Motor neuron (in vitro differentiated cells): ENCODE measurements around the gene CEP70. TPM values are rescaled to one million over a fixed set of nuclear protein-coding genes. Genes with fewer than 3 reads are reported as not detected.
A peak's percentile ranks its signal among the peaks of the same experiment; 100 is the strongest.
"Not testable (repeated sequence)": the region's sequence is repeated elsewhere in the genome, so short reads cannot be mapped to it uniquely, and the experiment has no call there.

Source experiments
- ATAC-seq, 8 experiments: fragments of 200-7000 bp; cut with Tn5 transposase; replicated peaks in 6 of 8; 2 replicates each; pipeline ENCODE4 v1.8.0; 2021; ENCODE audit warnings: mild to moderate bottlenecking in 8 of 8, moderate library complexity in 8 of 8
- H3K27ac ChIP-seq, 2 donors: fragments of 250-450 bp; sonication (Bioruptor Pico); 2 replicates each; pipeline ENCODE4 v1.9.0; 2021; ENCODE audit warnings: antibody characterized with exemption in 2 of 2, mild to moderate bottlenecking in 2 of 2, moderate library complexity in 1 of 2
- H3K4me1 ChIP-seq, 2 donors: fragments of 250-450 bp; sonication (Bioruptor Pico); replicated peaks in 1 of 2; 2 replicates each; pipeline ENCODE4 v1.6.1; 2021; ENCODE audit warnings: antibody characterized with exemption in 2 of 2, mild to moderate bottlenecking in 2 of 2, moderate library complexity in 1 of 2
- H3K4me3 ChIP-seq, 5 donors: fragments of 250-450 bp; sonication (Bioruptor Pico); 2 replicates each; pipeline ENCODE4 v1.9.0; 2021; ENCODE audit warnings: antibody characterized with exemption in 5 of 5, mild to moderate bottlenecking in 5 of 5, moderate library complexity in 4 of 5
- WGBS, 10 experiments: fragments of 450-650 bp; shearing (Covaris generic); methylation state at CpG; one replicate each; pipeline ENCODE4 v1.0.0; 2022; 5-methylcytosine and 5-hydroxymethylcytosine counted together
- in situ Hi-C, 9 experiments: fragments of 400-800 bp; cut with MboI; loops; one replicate each; pipeline ENCODE4 v1.15.0; 2021; ENCODE audit warnings: low sequenced_read_pairs in 9 of 9, low pct_unique_long_range_greater_than_20kb in 2 of 9; ENCODE audit not compliant: unreplicated experiment in 9 of 9
- total RNA-seq, 8 experiments: library from RNA; unstranded; fragments of 300-600 nt; gene quantifications; 2 replicates each; pipeline versions ENCODE4 v1.2.3 to v1.2.4, GENCODE V29; 2022

CEP70 gene
- total RNA-seq, 8 experiments from 2014 or later: 12.2 to 53.3 (median 34.3) TPM

GRCh38 chr3:138608322-138609135 is 14.5 kb upstream of the CEP70 start, which contains the start of gene FAIM:
TSS of gene FAIM (plus strand) at chr3:138608771. CDS start at chr3:138619727, 10,956 bp downstream.
- Histone ChIP-seq H3K4me3 (peak within 1 kb of the TSS; percentile 45 to 83 (median 61)), H3K4me1 (peaks cover 5 to 10% of the 10 kb centered on the region in 2 donors), H3K27ac (peak within 1 kb of the TSS; percentile 90 to 94)
- in situ Hi-C loops: loop anchor here in 2 of 9 experiments (25.0 kb wide), 1 partner anchor 304 kb away; no protein-coding TSS in a partner anchor
- peak; percentile 81 to 91 (median 88) for ATAC-seq
- 0 to 100% (median 81%) methylated on average over 1 to 5 of the region's 68 CpGs; no CpG with 5 or more reads in 4 of the 10 experiments for WGBS, 10 experiments

- ATAC-seq, H3K4me1 ChIP-seq, H3K27ac ChIP-seq, H3K4me3 ChIP-seq: not testable (repeated sequence)
- in situ Hi-C loops: loop anchor here in 2 of 9 experiments (25.0 kb wide), 1 partner anchor 308 kb away; no protein-coding TSS in a partner anchor
- 87 to 100% (median 96%) methylated on average over 1 to 5 of the region's 5 CpGs; no CpG with 5 or more reads in 3 of the 10 experiments for WGBS, 10 experiments
These were observed 10.1 kb upstream of the CEP70 start for GRCh38 chr3:138604106-138604595.

GRCh38 chr3:138601661-138602060 is 7.6 kb upstream of the CEP70 start:
- H3K27ac ChIP-seq, ATAC-seq, H3K4me1 ChIP-seq, H3K4me3 ChIP-seq: not testable (repeated sequence)
- in situ Hi-C loops: loop anchor here in 2 of 9 experiments (25.0 kb wide), 1 partner anchor 311 kb away; no protein-coding TSS in a partner anchor
- WGBS, 10 experiments: 20 to 90% (median 79%) methylated on average over 1 to 2 of the region's 2 CpGs; no CpG with 5 or more reads in 2 of the 10 experiments

GRCh38 chr3:138600100-138600745 is 6.2 kb upstream of the CEP70 start:
- 0 to 92% (median 81%) methylated on average over 2 to 8 of the region's 8 CpGs; no CpG with 5 or more reads in 2 of the 10 experiments for WGBS, 10 experiments
- Histone ChIP-seq H3K4me3 (no peak overlapping the region), H3K4me1 (peaks cover 2 to 4% of the 10 kb centered on the region in 2 donors), H3K27ac (no peak overlapping the region)
- in situ Hi-C loops: loop anchor here in 2 of 9 experiments (25.0 kb wide), 1 partner anchor 312 kb away; no protein-coding TSS in a partner anchor
- peak in 3 of 8 experiments; percentile 84 to 99 (median 84) for ATAC-seq

GRCh38 chr3:138598534-138598933 is 4.5 kb upstream of the CEP70 start:
- Histone ChIP-seq H3K27ac (no peak overlapping the region), H3K4me3 (no peak overlapping the region), H3K4me1 (peaks cover 6 to 8% of the 10 kb centered on the region in 2 donors)
- WGBS, 10 experiments: 75 to 100% (median 96%) methylated on average over 1 to 3 of the region's 3 CpGs; no CpG with 5 or more reads in 2 of the 10 experiments
- no peak for ATAC-seq
- in situ Hi-C loops: loop anchor here in 6 of 9 experiments (10.0 to 25.0 kb wide), 2 partner anchors 314 to 316 kb away; no protein-coding TSS in a partner anchor

- WGBS, 10 experiments: 50 to 100% (median 80%) methylated on average over 1 to 6 of the region's 6 CpGs; no CpG with 5 or more reads in 1 of the 10 experiments
- in situ Hi-C loops: loop anchor here in 6 of 9 experiments (10.0 to 25.0 kb wide), 2 partner anchors 315 to 317 kb away; no protein-coding TSS in a partner anchor
- H3K4me3 ChIP-seq, H3K27ac ChIP-seq, ATAC-seq: not testable (repeated sequence)
- peaks cover 14 to 17% of the 10 kb centered on the region in 2 donors for H3K4me1 ChIP-seq
These were observed 3.3 kb upstream of the CEP70 start for GRCh38 chr3:138597186-138597976.

GRCh38 chr3:138594935-138595610 is 1.0 kb upstream of the CEP70 start:
- peaks cover 16 to 20% of the 10 kb centered on the region in 2 donors for H3K4me1 ChIP-seq
- in situ Hi-C loops: loop anchor here in 6 of 9 experiments (10.0 to 25.0 kb wide), 2 partner anchors 317 to 320 kb away; no protein-coding TSS in a partner anchor
- ATAC-seq: no peak
- H3K27ac ChIP-seq: peak overlapping the region; percentile 92 to 95
- WGBS, 10 experiments: 27 to 80% (median 52%) methylated on average over 1 to 6 of the region's 6 CpGs
- H3K4me3 ChIP-seq: peak overlapping the region; percentile 66 to 87 (median 78)

GRCh38 chr3:138593488-138594149 is 441 bp downstream of the CEP70 start:
- H3K4me1 ChIP-seq: peaks cover 16 to 20% of the 10 kb centered on the region in 2 donors
- ATAC-seq: peak in 1 of 8 experiments; percentile 15
- H3K27ac ChIP-seq: peak overlapping the region; percentile 54 to 76
- WGBS, 10 experiments: 0 to 40% (median 8%) methylated on average over 2 to 21 of the region's 22 CpGs; no CpG with 5 or more reads in 2 of the 10 experiments
- peak overlapping the region; percentile 66 to 87 (median 78) for H3K4me3 ChIP-seq
- in situ Hi-C loops: loop anchor here in 6 of 9 experiments (10.0 to 25.0 kb wide), 2 partner anchors 319 to 321 kb away; no protein-coding TSS in a partner anchor

GRCh38 chr3:138591392-138591791 is 2.7 kb downstream of the CEP70 start:
- H3K27ac ChIP-seq: no peak overlapping the region
- in situ Hi-C loops: loop anchor here in 6 of 9 experiments (10.0 to 25.0 kb wide), 2 partner anchors 321 to 323 kb away; no protein-coding TSS in a partner anchor
- WGBS, 10 experiments: 25 to 83% (median 75%) methylated on average over 1 of the region's 1 CpG; no CpG with 5 or more reads in 3 of the 10 experiments
- peaks cover 16 to 20% of the 10 kb centered on the region in 2 donors for H3K4me1 ChIP-seq
- ATAC-seq: no peak
- H3K4me3 ChIP-seq: no peak overlapping the region

- in situ Hi-C loops: loop anchor here in 3 of 9 experiments (25.0 kb wide), 1 partner anchor 324 kb away; no protein-coding TSS in a partner anchor
- 67 to 100% (median 82%) methylated on average over 1 to 5 of the region's 5 CpGs for WGBS, 10 experiments
- Histone ChIP-seq H3K4me3 (no peak overlapping the region), H3K4me1 (peaks cover 10 to 12% of the 10 kb centered on the region in 2 donors), H3K27ac (no peak overlapping the region)
- ATAC-seq: no peak
These were observed 5.6 kb downstream of the CEP70 start for GRCh38 chr3:138588445-138588844.

GRCh38 chr3:138587374-138587773 is 6.7 kb downstream of the CEP70 start:
- ATAC-seq: no peak
- H3K4me1 ChIP-seq: peaks cover 2 to 3% of the 10 kb centered on the region in 2 donors
- no peak overlapping the region for H3K27ac ChIP-seq
- in situ Hi-C loops: loop anchor here in 3 of 9 experiments (25.0 kb wide), 1 partner anchor 325 kb away; no protein-coding TSS in a partner anchor
- 50 to 100% (median 100%) methylated on average over 1 of the region's 1 CpG; no CpG with 5 or more reads in 2 of the 10 experiments for WGBS, 10 experiments
- H3K4me3 ChIP-seq: no peak overlapping the region
